Mesenchymal stem cell (in vitro differentiated cells and primary cell): ENCODE measurements around the gene ESD.

Experiments
- DNase-seq: peaks from one replicate; pipeline ENCODE4 v3.0.0-alpha.2; 2013
- H2AFZ ChIP-seq: one replicate; pipeline ENCODE4 v1.6.1; 2013; ENCODE audit warnings: low read depth, mild to moderate bottlenecking, control low read depth, inconsistent platforms, low read length, moderate library complexity
- H2AK5ac ChIP-seq: 2 replicates; pipeline ENCODE4 v1.6.1; 2013; ENCODE audit warnings: low read length, moderate library complexity, mild to moderate bottlenecking, inconsistent platforms; ENCODE audit not compliant: severe bottlenecking
- H2BK120ac ChIP-seq: one replicate; pipeline ENCODE4 v1.6.1; 2013; ENCODE audit warnings: low read depth, mild to moderate bottlenecking, inconsistent platforms, low read length, moderate library complexity
- H2BK12ac ChIP-seq, 2 experiments: one replicate each; pipeline ENCODE4 v1.6.1; 2013; ENCODE audit warnings: inconsistent platforms in 2 of 2, low read length in 2 of 2, mild to moderate bottlenecking in 2 of 2, moderate library complexity in 2 of 2, control low read depth in 1 of 2
- H2BK15ac ChIP-seq: one replicate; pipeline ENCODE4 v1.6.1; 2013; ENCODE audit warnings: mild to moderate bottlenecking, low read depth, inconsistent platforms; ENCODE audit not compliant: poor library complexity, severe bottlenecking
- H2BK5ac ChIP-seq: 2 replicates; pipeline ENCODE4 v1.6.1; 2013; ENCODE audit warnings: low read depth, mild to moderate bottlenecking, low read length, control low read depth, inconsistent platforms; ENCODE audit not compliant: poor library complexity, severe bottlenecking
- H3K14ac ChIP-seq, 2 experiments: one replicate each; pipeline ENCODE4 v1.6.1; 2013; ENCODE audit warnings: inconsistent platforms in 2 of 2, low read length in 2 of 2, control low read depth in 1 of 2, mild to moderate bottlenecking in 1 of 2, moderate library complexity in 1 of 2
- H3K18ac ChIP-seq, 2 experiments: one replicate each; pipeline ENCODE4 v1.6.1; 2013; ENCODE audit warnings: inconsistent platforms in 2 of 2, low read length in 2 of 2, control low read depth in 1 of 2, low read depth in 1 of 2, mild to moderate bottlenecking in 1 of 2
- H3K23ac ChIP-seq, 2 experiments: one replicate each; pipeline ENCODE4 v1.6.1; 2013; ENCODE audit warnings: inconsistent platforms in 2 of 2, low read length in 2 of 2, mild to moderate bottlenecking in 2 of 2, moderate library complexity in 2 of 2, control low read depth in 1 of 2
- H3K27ac ChIP-seq: 2 replicates; pipeline ENCODE4 v1.5.1; 2013; ENCODE audit warnings: mild to moderate bottlenecking, moderate library complexity, low read length, control low read depth, inconsistent platforms; ENCODE audit not compliant: poor library complexity, severe bottlenecking
- H3K27me3 ChIP-seq, 2 experiments: 2 replicates each; pipeline versions ENCODE4 v1.6.1 to v1.7.0; 2013; ENCODE audit warnings: low read length in 2 of 2, mild to moderate bottlenecking in 2 of 2, moderate library complexity in 2 of 2, control low read depth in 1 of 2, inconsistent platforms in 1 of 2; ENCODE audit not compliant: control insufficient read depth in 1 of 2, insufficient read depth in 1 of 2
- H3K36me3 ChIP-seq, 2 experiments: 2 replicates each; pipeline versions ENCODE4 v1.6.1 to v1.7.0; 2013; ENCODE audit warnings: low read length in 2 of 2, control low read depth in 1 of 2, inconsistent platforms in 1 of 2, low read depth in 1 of 2, mild to moderate bottlenecking in 1 of 2; ENCODE audit not compliant: insufficient read depth in 2 of 2, control insufficient read depth in 1 of 2
- H3K4ac ChIP-seq, 2 experiments: one replicate each; pipeline ENCODE4 v1.6.1; 2013; ENCODE audit warnings: inconsistent platforms in 2 of 2, low read length in 2 of 2, mild to moderate bottlenecking in 2 of 2, moderate library complexity in 2 of 2, control low read depth in 1 of 2, low read depth in 1 of 2
- H3K4me1 ChIP-seq: 2 replicates; pipeline ENCODE4 v1.6.1; 2013; ENCODE audit warnings: low read depth, low read length, control low read depth; ENCODE audit not compliant: control insufficient read depth, insufficient read depth
- H3K4me2 ChIP-seq: 2 replicates; pipeline ENCODE4 v1.6.1; 2013; ENCODE audit warnings: low read length, mild to moderate bottlenecking, inconsistent platforms; ENCODE audit not compliant: poor library complexity, severe bottlenecking
- H3K4me3 ChIP-seq, 2 experiments: 2 replicates each; pipeline versions ENCODE4 v1.5.1 to v1.7.0; 2013; ENCODE audit warnings: low read length in 2 of 2, mild to moderate bottlenecking in 2 of 2, control low read depth in 1 of 2, low read depth in 1 of 2; ENCODE audit not compliant: insufficient read depth in 1 of 2
- H3K79me1 ChIP-seq: replicated peaks from 2 replicates; pipeline ENCODE4 v1.6.1; 2013; ENCODE audit warnings: mild to moderate bottlenecking, control low read depth, low read length, inconsistent platforms; ENCODE audit not compliant: poor library complexity, severe bottlenecking
- H3K9ac ChIP-seq: 2 replicates; pipeline ENCODE4 v1.7.0; 2013; ENCODE audit warnings: mild to moderate bottlenecking, low read length, moderate library complexity
- H3K9me3 ChIP-seq: 2 replicates; pipeline ENCODE4 v1.7.0; 2013; ENCODE audit warnings: mild to moderate bottlenecking, low read length; ENCODE audit not compliant: control insufficient read depth
- H4K8ac ChIP-seq: one replicate; pipeline ENCODE4 v1.6.1; 2013; ENCODE audit warnings: inconsistent platforms, mild to moderate bottlenecking, low read length, moderate library complexity
- H4K91ac ChIP-seq: one replicate; pipeline ENCODE4 v1.6.1; 2013; ENCODE audit warnings: mild to moderate bottlenecking, low read length, inconsistent platforms
- WGBS: methylation state at CpG from one replicate; pipeline ENCODE4 v1.1.7; 2013; ENCODE audit warnings: mixed read lengths; 5-methylcytosine and 5-hydroxymethylcytosine counted together

Gene ESD

GRCh38 chr13:46796129-46796514, 839 bp downstream of the ESD start:
- Histone ChIP-seq H3K23ac (peak overlapping the region in 1 of 2 experiments; percentile 20), H2BK120ac (peak overlapping the region; percentile 21), H3K36me3 (peaks cover 0 to 35% of the 10 kb centered on the region in 2 experiments), H3K14ac (peak overlapping the region in 1 of 2 experiments; percentile 97), H3K27me3 (no peaks in the 10 kb centered on the region), H3K18ac (peak overlapping the region; percentile 98), H3K27ac (no peak overlapping the region), H2BK12ac (no peak overlapping the region), H3K9me3 (no peaks in the 10 kb centered on the region), H3K4me2 (peak overlapping the region; percentile 67), H3K4ac (peak overlapping the region in 1 of 2 experiments; percentile 82), H2BK5ac (no peak overlapping the region), H3K4me3 (peak overlapping the region; percentile 86 to 93), H2AFZ (no peak overlapping the region), H3K9ac (peak overlapping the region; percentile 98), H2AK5ac (peak overlapping the region; percentile 89), H4K8ac (peak overlapping the region; percentile 96), H2BK15ac (no peak overlapping the region), H3K79me1 (peaks cover 5% of the 10 kb centered on the region), H4K91ac (peak overlapping the region; percentile 64), H3K4me1 (peaks cover 14% of the 10 kb centered on the region)
- WGBS = 90% methylated on average over 4 of the region's 5 CpGs
- DNase-seq = no peak

DNA sequence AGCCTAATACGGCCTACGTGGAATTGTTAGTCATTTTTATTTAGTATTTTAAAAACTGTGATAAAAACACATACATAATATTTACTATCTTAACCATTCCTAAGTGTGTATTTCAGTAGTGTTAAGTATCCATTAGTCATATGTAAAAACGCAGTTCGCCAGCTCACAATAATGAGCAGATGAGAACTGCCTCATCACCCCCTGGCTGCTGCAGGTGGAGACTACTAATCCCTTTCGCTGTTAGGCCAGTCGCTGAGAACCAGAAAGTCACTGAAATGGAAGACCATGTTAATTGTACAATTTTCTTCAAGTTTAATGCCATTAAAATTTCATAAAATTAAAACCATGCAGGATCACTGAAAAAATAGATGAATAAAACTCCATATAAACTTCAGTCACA, 1.6 kb downstream of the ESD start:
- Histone ChIP-seq H2BK15ac (no peak overlapping the region), H2AK5ac (no peak overlapping the region), H2BK5ac (no peak overlapping the region), H3K9me3 (no peaks in the 10 kb centered on the region), H4K91ac (no peak overlapping the region), H3K4me2 (peak overlapping the region; percentile 67), H3K14ac (no peak overlapping the region), H3K36me3 (peaks cover 0 to 43% of the 10 kb centered on the region in 2 experiments), H3K18ac (no peak overlapping the region), H3K4me1 (peaks cover 14% of the 10 kb centered on the region), H2BK120ac (no peak overlapping the region), H3K27me3 (no peaks in the 10 kb centered on the region), H3K9ac (no peak overlapping the region), H3K27ac (no peak overlapping the region), H2AFZ (no peak overlapping the region), H3K23ac (no peak overlapping the region), H3K4me3 (peak overlapping the region in 1 of 2 experiments; percentile 93), H2BK12ac (no peak overlapping the region), H4K8ac (no peak overlapping the region), H3K79me1 (peaks cover 5% of the 10 kb centered on the region), H3K4ac (no peak overlapping the region)
- WGBS = 70% methylated on average over 2 of the region's 6 CpGs
- no peak for DNase-seq

- Histone ChIP-seq H4K8ac (no peak overlapping the region), H2BK120ac (no peak overlapping the region), H4K91ac (no peak overlapping the region), H2BK12ac (no peak overlapping the region), H3K4me2 (no peak overlapping the region), H2AFZ (no peak overlapping the region), H3K23ac (no peak overlapping the region), H3K4me1 (no peaks in the 10 kb centered on the region), H3K9me3 (no peaks in the 10 kb centered on the region), H3K36me3 (peaks cover 3 to 91% of the 10 kb centered on the region in 2 experiments), H3K27me3 (no peaks in the 10 kb centered on the region), H3K14ac (no peak overlapping the region), H2BK15ac (no peak overlapping the region), H3K79me1 (peaks cover 8% of the 10 kb centered on the region), H2BK5ac (no peak overlapping the region), H3K4me3 (no peak overlapping the region), H3K4ac (no peak overlapping the region), H2AK5ac (no peak overlapping the region), H3K9ac (no peak overlapping the region), H3K27ac (no peak overlapping the region), H3K18ac (no peak overlapping the region)
- WGBS = no CpG with 5 or more reads among the region's 3 CpGs
- no peak for DNase-seq
These were observed 13.5 kb downstream of the ESD start for GRCh38 chr13:46783504-46783903.

DNA sequence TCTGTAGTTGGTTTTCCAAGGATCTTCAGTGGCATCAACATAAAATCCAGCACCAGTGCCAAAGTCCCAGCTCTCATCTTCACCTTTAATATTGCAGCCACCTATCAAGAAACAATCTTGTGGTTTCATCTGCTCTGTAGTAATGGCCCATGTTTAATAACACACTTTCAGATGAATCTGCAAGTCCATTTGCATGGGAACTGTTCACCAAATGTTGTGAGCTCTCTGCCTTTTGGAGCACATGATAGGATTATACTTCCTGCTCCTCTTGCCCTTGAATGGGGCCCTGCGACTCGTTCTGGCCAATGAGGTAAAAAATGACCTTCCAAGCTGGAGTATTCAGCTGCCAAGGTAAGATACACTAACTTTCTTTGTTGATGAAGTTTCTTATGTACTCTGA, 14.3 kb downstream of the ESD start:
- no peak overlapping the region for H2AFZ ChIP-seq

More for the DNA sequence above, 14.3 kb downstream of the ESD start:
- H3K18ac ChIP-seq = no peak overlapping the region
- H3K79me1 ChIP-seq = peaks cover 8% of the 10 kb centered on the region
- WGBS = 80% methylated on average over 2 of the region's 2 CpGs
- no peak overlapping the region for H2BK12ac ChIP-seq
- no peaks in the 10 kb centered on the region for H3K9me3 ChIP-seq
- no peaks in the 10 kb centered on the region for H3K27me3 ChIP-seq
- no peak overlapping the region for H3K23ac ChIP-seq
- no peak overlapping the region for H3K4ac ChIP-seq
- no peaks in the 10 kb centered on the region for H3K4me1 ChIP-seq
- no peak overlapping the region for H2AK5ac ChIP-seq
- DNase-seq = no peak
- H3K14ac ChIP-seq = no peak overlapping the region
- H3K4me2 ChIP-seq = no peak overlapping the region
- H3K9ac ChIP-seq = no peak overlapping the region
- no peak overlapping the region for H4K91ac ChIP-seq
- peaks cover 3 to 91% of the 10 kb centered on the region in 2 experiments for H3K36me3 ChIP-seq
- H3K27ac ChIP-seq = no peak overlapping the region
- H2BK5ac ChIP-seq = no peak overlapping the region
- H3K4me3 ChIP-seq = no peak overlapping the region
- H4K8ac ChIP-seq = no peak overlapping the region
- no peak overlapping the region for H2BK120ac ChIP-seq
- no peak overlapping the region for H2BK15ac ChIP-seq
